BLaER1 (cell line): ENCODE results near the gene GLIPR2.
"Not testable (repeated sequence)": the region's sequence is repeated elsewhere in the genome, so short reads cannot be mapped to it uniquely, and the experiment has no call there.

ENCODE experiments used
- H3K27ac ChIP-seq: shearing (Covaris generic); formaldehyde crosslinking; 2 replicates; pipeline ENCODE4 v1.8.1; 2022
- H3K27me3 ChIP-seq: shearing (Covaris generic); formaldehyde crosslinking; 2 replicates; pipeline ENCODE4 v1.8.1; 2022
- H3K36me3 ChIP-seq: shearing (Covaris generic); formaldehyde crosslinking; 2 replicates; pipeline ENCODE4 v1.8.1; 2022
- H3K4me1 ChIP-seq: shearing (Covaris generic); formaldehyde crosslinking; 2 replicates; pipeline ENCODE4 v1.8.1; 2022
- H3K4me2 ChIP-seq: shearing (Covaris generic); formaldehyde crosslinking; 2 replicates; pipeline ENCODE4 v1.8.1; 2022
- H3K4me3 ChIP-seq: shearing (Covaris generic); formaldehyde crosslinking; 2 replicates; pipeline ENCODE4 v1.8.1; 2022
- H3K9ac ChIP-seq: shearing (Covaris generic); formaldehyde crosslinking; 2 replicates; pipeline ENCODE4 v1.8.1; 2022
- H3K9me3 ChIP-seq: shearing (Covaris generic); formaldehyde crosslinking; 2 replicates; pipeline ENCODE4 v1.8.1; 2022
- H4K20me1 ChIP-seq: shearing (Covaris generic); formaldehyde crosslinking; 2 replicates; pipeline ENCODE4 v1.8.1; 2022
- Cebpa-rat ChIP-seq: shearing (Covaris generic); IDR thresholded peaks from 2 replicates; pipeline ENCODE4 v1.8.1; 2022

The GLIPR2 gene

GRCh38 chr9:36150574-36151315 lies 14.2 kb downstream of the GLIPR2 start:
- Histone ChIP-seq H3K4me3 (no peak overlapping the region; the same call in 1 of the 2 replicates), H4K20me1 (no peaks in the 10 kb centered on the region), H3K4me1 (peaks cover 81% of the 10 kb centered on the region), H3K9me3 (peaks cover 4% of the 10 kb centered on the region), H3K36me3 (peaks cover 19% of the 10 kb centered on the region), H3K27ac (peak overlapping the region; percentile 93), H3K4me2 (peak overlapping the region; percentile 91), H3K27me3 (no peaks in the 10 kb centered on the region), H3K9ac (peak overlapping the region; percentile 77)
- no peak for TF ChIP-seq Cebpa-rat

GRCh38 chr9:36151316-36152210 lies 15.0 kb downstream of the GLIPR2 start:
- H3K36me3 ChIP-seq: peaks cover 21% of the 10 kb centered on the region
- H3K4me1 ChIP-seq: peaks cover 81% of the 10 kb centered on the region
- no peaks in the 10 kb centered on the region for H3K27me3 ChIP-seq
- peak overlapping the region; percentile 91 for H3K4me2 ChIP-seq
- peak overlapping the region; percentile 52 for H3K4me3 ChIP-seq
- peak overlapping the region; percentile 77 for H3K9ac ChIP-seq
- no peak for TF ChIP-seq Cebpa-rat
- H3K27ac ChIP-seq: peak overlapping the region; percentile 93
- no peaks in the 10 kb centered on the region for H4K20me1 ChIP-seq
- peaks cover 9% of the 10 kb centered on the region for H3K9me3 ChIP-seq

GRCh38 chr9:36152741-36153438 lies 16.4 kb downstream of the GLIPR2 start:
- H3K4me2 ChIP-seq: peak overlapping the region; percentile 91
- no peak for TF ChIP-seq Cebpa-rat
- H3K27ac ChIP-seq: peak overlapping the region; percentile 93
- no peak overlapping the region for H3K4me3 ChIP-seq
- H4K20me1 ChIP-seq: no peaks in the 10 kb centered on the region
- peaks cover 21% of the 10 kb centered on the region for H3K9me3 ChIP-seq
- H3K9ac ChIP-seq: no peak overlapping the region; the same call in 1 of the 2 replicates
- peaks cover 75% of the 10 kb centered on the region for H3K4me1 ChIP-seq
- H3K36me3 ChIP-seq: peaks cover 28% of the 10 kb centered on the region
- no peaks in the 10 kb centered on the region for H3K27me3 ChIP-seq

DNA sequence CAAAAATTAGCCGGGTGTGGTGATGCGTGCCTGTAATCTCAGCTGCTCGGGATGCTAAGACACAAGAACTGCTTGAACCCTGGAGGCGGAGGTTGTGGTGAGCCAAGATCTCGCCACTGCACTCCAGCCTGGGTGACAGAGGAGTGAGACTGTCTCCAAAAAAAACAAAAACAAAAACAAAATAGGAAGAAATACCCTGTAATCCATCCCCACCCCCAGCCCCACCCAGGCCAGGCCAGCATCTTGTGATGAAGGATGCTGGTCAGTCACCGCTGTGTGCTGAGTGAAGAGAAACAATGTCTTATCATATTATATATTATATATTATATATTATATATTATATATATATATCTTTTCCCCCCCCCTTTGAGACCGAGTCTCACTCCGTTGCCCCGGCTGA lies 17.2 kb downstream of the GLIPR2 start:
- peaks cover 66% of the 10 kb centered on the region for H3K4me1 ChIP-seq
- H3K9me3 ChIP-seq: peaks cover 23% of the 10 kb centered on the region
- H3K4me2 ChIP-seq: peak overlapping the region; percentile 91
- no peaks in the 10 kb centered on the region for H4K20me1 ChIP-seq
- H3K27me3 ChIP-seq: no peaks in the 10 kb centered on the region
- no peak overlapping the region for H3K4me3 ChIP-seq
- H3K27ac ChIP-seq: peak overlapping the region; percentile 93
- peaks cover 23% of the 10 kb centered on the region for H3K36me3 ChIP-seq
- H3K9ac ChIP-seq: no peak overlapping the region
- no peak for TF ChIP-seq Cebpa-rat

GRCh38 chr9:36154331-36154952 lies 17.9 kb downstream of the GLIPR2 start:
- no peak for TF ChIP-seq Cebpa-rat
- H3K4me2 ChIP-seq: peak overlapping the region; percentile 91
- no peaks in the 10 kb centered on the region for H4K20me1 ChIP-seq
- peaks cover 28% of the 10 kb centered on the region for H3K36me3 ChIP-seq
- peaks cover 60% of the 10 kb centered on the region for H3K4me1 ChIP-seq
- peak overlapping the region; percentile 32; the same call in 1 of the 2 replicates for H3K9ac ChIP-seq
- no peak overlapping the region for H3K4me3 ChIP-seq
- H3K9me3 ChIP-seq: peaks cover 23% of the 10 kb centered on the region
- peak overlapping the region; percentile 56 for H3K27ac ChIP-seq
- no peaks in the 10 kb centered on the region for H3K27me3 ChIP-seq

DNA sequence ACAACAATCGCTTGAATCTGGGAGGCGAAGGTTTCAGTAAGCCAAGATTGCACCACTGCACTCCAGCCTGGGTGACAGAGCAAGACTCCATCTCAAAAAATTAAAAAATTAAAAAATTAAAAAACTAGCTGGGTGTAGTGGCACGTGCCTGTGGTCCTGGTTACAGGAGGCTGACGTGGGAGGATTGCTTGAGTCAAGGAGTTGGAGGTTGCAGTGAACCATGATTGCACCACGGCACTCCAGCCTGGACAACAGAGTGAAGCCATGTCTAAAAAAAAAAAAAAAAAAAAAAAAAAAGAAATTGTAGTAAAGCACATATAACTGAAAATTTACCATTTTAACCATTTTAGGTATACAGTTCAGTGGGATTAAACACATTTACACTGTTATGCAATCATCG lies 19.6 kb downstream of the GLIPR2 start:
- Histone ChIP-seq H3K36me3 (peaks cover 37% of the 10 kb centered on the region), H3K9me3 (peaks cover 23% of the 10 kb centered on the region), H3K4me1 (peaks cover 43% of the 10 kb centered on the region), H4K20me1 (no peaks in the 10 kb centered on the region), H3K4me3 (no peak overlapping the region), H3K27ac (no peak overlapping the region), H3K9ac (no peak overlapping the region), H3K4me2 (no peak overlapping the region), H3K27me3 (no peaks in the 10 kb centered on the region)
- TF ChIP-seq Cebpa-rat: no peak

DNA sequence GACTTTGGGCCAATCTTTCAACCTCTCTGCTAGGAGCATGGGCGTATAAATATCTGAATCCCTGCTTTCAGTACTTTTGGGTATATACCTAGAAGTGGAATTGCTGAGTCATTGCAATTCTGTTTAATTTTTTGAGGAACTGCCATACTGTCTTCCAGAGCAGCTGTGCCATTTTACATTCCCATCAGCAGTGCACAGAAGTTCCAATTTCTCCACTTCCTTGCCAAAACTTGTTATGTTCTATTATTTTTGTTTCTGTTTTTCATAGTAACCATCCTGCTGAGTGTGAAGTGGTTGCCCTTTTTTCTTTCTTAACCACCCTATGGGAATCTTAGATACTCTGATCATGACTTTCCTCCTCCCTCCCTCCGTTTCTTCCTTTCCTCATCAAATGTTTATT lies 21.6 kb downstream of the GLIPR2 start:
- Histone ChIP-seq H4K20me1 (no peaks in the 10 kb centered on the region), H3K4me2 (no peak overlapping the region), H3K4me3 (no peak overlapping the region), H3K27me3 (no peaks in the 10 kb centered on the region), H3K27ac (no peak overlapping the region), H3K9me3 (peaks cover 23% of the 10 kb centered on the region), H3K36me3 (peaks cover 41% of the 10 kb centered on the region), H3K4me1 (peaks cover 27% of the 10 kb centered on the region), H3K9ac (no peak overlapping the region)
- no peak for TF ChIP-seq Cebpa-rat

GRCh38 chr9:36158917-36159316 lies 22.4 kb downstream of the GLIPR2 start:
- H3K9ac ChIP-seq: no peak overlapping the region
- H3K4me2 ChIP-seq: no peak overlapping the region
- H3K4me1 ChIP-seq: peaks cover 28% of the 10 kb centered on the region
- no peak for TF ChIP-seq Cebpa-rat
- H3K36me3 ChIP-seq: peaks cover 41% of the 10 kb centered on the region
- H3K9me3 ChIP-seq: peaks cover 23% of the 10 kb centered on the region
- H3K4me3 ChIP-seq: no peak overlapping the region
- H4K20me1 ChIP-seq: no peaks in the 10 kb centered on the region
- no peak overlapping the region for H3K27ac ChIP-seq
- no peaks in the 10 kb centered on the region for H3K27me3 ChIP-seq

DNA sequence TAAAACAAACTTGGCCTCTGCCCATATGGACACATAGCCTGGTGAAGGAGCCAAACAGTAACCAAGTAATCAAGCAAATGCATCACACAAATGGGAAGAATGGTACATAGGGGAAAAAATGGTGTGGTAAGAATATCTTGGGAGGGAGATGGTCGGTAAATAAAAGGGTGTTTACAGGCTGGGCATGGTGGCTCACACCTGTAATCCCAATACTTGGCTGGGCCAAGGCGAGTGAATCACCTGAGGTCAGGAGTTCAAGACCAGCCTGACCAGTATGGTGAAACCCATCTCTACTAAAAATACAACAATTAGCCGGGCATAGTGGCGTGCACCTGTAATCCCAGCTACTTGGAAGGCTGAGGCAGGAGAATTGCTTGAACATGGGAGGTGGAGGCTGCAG lies 23.0 kb downstream of the GLIPR2 start:
- H3K27ac ChIP-seq, H4K20me1 ChIP-seq, H3K9ac ChIP-seq, H3K4me2 ChIP-seq, H3K4me3 ChIP-seq, H3K27me3 ChIP-seq: not testable (repeated sequence)
- Histone ChIP-seq H3K4me1 (peaks cover 25% of the 10 kb centered on the region), H3K9me3 (peaks cover 23% of the 10 kb centered on the region), H3K36me3 (peaks cover 41% of the 10 kb centered on the region)

DNA sequence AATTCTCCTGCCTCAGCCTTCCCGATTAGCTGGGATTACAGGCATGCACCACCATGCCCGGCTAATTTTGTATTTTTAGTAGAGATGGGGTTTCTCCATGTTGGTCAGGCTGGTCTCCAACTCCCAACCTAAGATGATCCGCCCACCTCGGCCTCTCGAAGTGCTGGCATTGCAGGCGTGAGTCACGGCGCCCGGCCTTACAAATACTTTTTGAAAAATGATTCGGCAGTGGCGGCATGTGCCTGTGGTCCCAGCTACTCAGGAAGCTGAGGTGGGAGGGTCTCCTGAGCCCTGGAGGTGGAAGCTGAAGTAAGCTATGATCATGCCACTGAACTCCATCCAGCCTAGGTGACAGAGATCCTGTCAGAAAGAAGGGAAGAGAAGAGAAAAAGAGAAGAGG lies 23.6 kb downstream of the GLIPR2 start:
- not testable (repeated sequence) for H3K4me3 ChIP-seq, H3K4me2 ChIP-seq, H3K9ac ChIP-seq, H3K27me3 ChIP-seq, H3K27ac ChIP-seq, H4K20me1 ChIP-seq
- Histone ChIP-seq H3K36me3 (peaks cover 41% of the 10 kb centered on the region), H3K9me3 (peaks cover 23% of the 10 kb centered on the region), H3K4me1 (peaks cover 23% of the 10 kb centered on the region)
